GM12878 (cell line): ENCODE data around the gene MAFF. TPM values are rescaled to one million over a fixed set of nuclear protein-coding genes. Genes with fewer than 3 reads are reported as not detected.

Experiments
- ATAC-seq: fragments of 200-7000 bp; cut with Tn5 transposase; 3 replicates; pipeline ENCODE4 v1.9.1; 2020; ENCODE audit warnings: mild to moderate bottlenecking, moderate library complexity
- BruUV-seq: library from RNA; stranded (reverse); fragments of 400-500 nt; replicated peaks from 2 replicates; lab custom pipeline; 2021; lab: Mats Ljungman, UMichigan
- CTCF ChIA-PET: fragments of 300-600 bp; sonication (Branson Sonifier 250); formaldehyde crosslinking; extraction: SDS; loops from one replicate; lab custom pipeline; 2021; ENCODE audit warnings: inconsistent platforms; lab: Yijun Ruan, JAX
- POLR2A ChIA-PET: fragments of 350-600 bp; formaldehyde crosslinking; extraction: SDS; loops from one replicate; lab custom pipeline; 2021; ENCODE audit warnings: inconsistent platforms; lab: Charles Lee
- RAD21 ChIA-PET: fragments of 300-600 bp; sonication (Branson Sonifier 250); formaldehyde crosslinking; loops from one replicate; lab custom pipeline; 2023; ENCODE audit warnings: antibody characterized with exemption; ENCODE audit not compliant: unreplicated experiment; lab: Charles Lee
- SMC1A ChIA-PET: fragments of 300-600 bp; sonication (Branson Sonifier 250); formaldehyde crosslinking; loops from one replicate; lab custom pipeline; 2023; ENCODE audit not compliant: unreplicated experiment, uncharacterized antibody; lab: Charles Lee
- DNase-seq: peaks from one replicate; pipeline ENCODE4 v3.0.0-alpha.2; 2011; ENCODE audit warnings: low read depth, low spot score
- FAIRE-seq: peaks from 3 replicates; lab custom pipeline; 2011; peaks lifted over from hg19 to GRCh38; lab: Jason Lieb, UNC
- H2AFZ ChIP-seq: 2 replicates; pipeline ENCODE4 v1.6.0; 2011; ENCODE audit warnings: low read depth, low read length, control low read depth; ENCODE audit not compliant: control insufficient read depth
- H3K27ac ChIP-seq: 2 replicates; pipeline ENCODE4 v1.5.1; 2011; ENCODE audit warnings: control low read depth; ENCODE audit not compliant: control insufficient read depth, insufficient read depth
- H3K27me3 ChIP-seq, 2 experiments: replicated peaks in 1 of 2; 2 replicates each; pipeline versions ENCODE4 v1.6.0 to v1.6.1; 2011; ENCODE audit warnings: low read length in 1 of 2; ENCODE audit not compliant: control insufficient read depth in 2 of 2, insufficient read depth in 2 of 2
- H3K36me3 ChIP-seq, 2 experiments: 2 replicates each; pipeline ENCODE4 v1.5.1; 2011; ENCODE audit warnings: low read length in 1 of 2; ENCODE audit not compliant: control insufficient read depth in 2 of 2, insufficient read depth in 2 of 2
- H3K4me1 ChIP-seq: 2 replicates; pipeline ENCODE4 v1.6.1; 2011; ENCODE audit warnings: mild to moderate bottlenecking, low read length, moderate library complexity, mixed read lengths; ENCODE audit not compliant: control insufficient read depth, insufficient read depth
- H3K4me2 ChIP-seq: 2 replicates; pipeline ENCODE4 v1.6.0; 2011; ENCODE audit warnings: control low read depth; ENCODE audit not compliant: control insufficient read depth, insufficient read depth
- H3K4me3 ChIP-seq: fragments of 200-600 bp; sonication (generic); 2 replicates; pipeline ENCODE4 v1.5.1; 2016
- H3K79me2 ChIP-seq: 2 replicates; pipeline ENCODE4 v1.6.0; 2011; ENCODE audit warnings: low read length; ENCODE audit not compliant: control insufficient read depth, insufficient read depth
- H3K9ac ChIP-seq: 2 replicates; pipeline ENCODE4 v1.8.0; 2011; ENCODE audit warnings: low read length, control low read depth, mixed read lengths; ENCODE audit not compliant: control insufficient read depth, insufficient read depth
- H3K9me3 ChIP-seq: replicated peaks from 3 replicates; pipeline ENCODE4 v1.5.1; 2011; ENCODE audit warnings: mild to moderate bottlenecking, low read length; ENCODE audit not compliant: control insufficient read depth, insufficient read depth
- H4K20me1 ChIP-seq: 2 replicates; pipeline ENCODE4 v1.6.0; 2011; ENCODE audit not compliant: control insufficient read depth, insufficient read depth
- ATF2 ChIP-seq: IDR thresholded peaks from 2 replicates; pipeline ENCODE4 v1.6.1; 2012; ENCODE audit warnings: low read length, inconsistent platforms
- BCL3 ChIP-seq: IDR thresholded peaks from 2 replicates; pipeline ENCODE4 v1.6.1; 2011; ENCODE audit warnings: borderline replicate concordance, low read depth, mild to moderate bottlenecking, moderate library complexity, low read length; ENCODE audit not compliant: insufficient read depth, poor library complexity, severe bottlenecking
- CBX5 ChIP-seq: sonication (generic); IDR thresholded peaks from 2 replicates; pipeline ENCODE4 v1.6.1; 2016; ENCODE audit warnings: low read depth, moderate library complexity, mild to moderate bottlenecking, inconsistent platforms
- ESRRA ChIP-seq: IDR thresholded peaks from 2 replicates; pipeline ENCODE4 v1.6.1; 2012; ENCODE audit warnings: mild to moderate bottlenecking, low read length, improper control_type of control experiment
- ETV6 ChIP-seq, 2 experiments: fragments of 450-650 bp in 1 of 2; IDR thresholded peaks in 1 of 2; conservative IDR thresholded peaks in 1 of 2; 2 replicates each; pipeline ENCODE4 v1.6.1; 2014; ENCODE audit warnings: antibody characterized with exemption in 1 of 2, borderline replicate concordance in 1 of 2, low read depth in 1 of 2, mild to moderate bottlenecking in 1 of 2, moderate library complexity in 1 of 2
- KDM1A ChIP-seq: fragments of 200-600 bp; sonication (generic); IDR thresholded peaks from 2 replicates; pipeline ENCODE4 v1.6.1; 2016; ENCODE audit warnings: borderline replicate concordance
- MEF2B ChIP-seq: fragments of 450-650 bp; IDR thresholded peaks from 2 replicates; pipeline ENCODE4 v1.6.1; 2018; ENCODE audit warnings: mild to moderate bottlenecking, moderate library complexity; ENCODE audit not compliant: partially characterized antibody, poor library complexity, severe bottlenecking
- MTA3 ChIP-seq: IDR thresholded peaks from 2 replicates; pipeline ENCODE4 v1.6.1; 2012; ENCODE audit warnings: low read length, inconsistent platforms, borderline replicate concordance
- PML ChIP-seq: IDR thresholded peaks from 2 replicates; pipeline ENCODE4 v1.6.1; 2012; ENCODE audit warnings: low read length, inconsistent platforms
- POU2F2 ChIP-seq: IDR thresholded peaks from 3 replicates; pipeline ENCODE4 v1.6.1; 2011; ENCODE audit warnings: low read depth, mild to moderate bottlenecking, low read length, borderline replicate concordance
- RAD21 ChIP-seq: IDR thresholded peaks from 2 replicates; pipeline ENCODE4 v1.6.1; 2011; ENCODE audit warnings: mild to moderate bottlenecking, low read depth, low read length, moderate library complexity; ENCODE audit not compliant: insufficient read depth
- RBBP5 ChIP-seq: fragments of 200-600 bp; sonication (generic); conservative IDR thresholded peaks from 2 replicates; pipeline ENCODE4 v1.6.1; 2016
- SMARCA5 ChIP-seq: fragments of 450-650 bp; IDR thresholded peaks from 2 replicates; pipeline ENCODE4 v1.6.1; 2017; ENCODE audit warnings: mild to moderate bottlenecking
- TARDBP ChIP-seq: IDR thresholded peaks from 2 replicates; pipeline ENCODE4 v1.6.1; 2016; ENCODE audit warnings: borderline replicate concordance
- YY1 ChIP-seq: IDR thresholded peaks from 2 replicates; pipeline ENCODE4 v1.6.1; 2011; ENCODE audit warnings: low read depth, mild to moderate bottlenecking, low read length
- ZNF207 ChIP-seq: fragments of 450-650 bp; IDR thresholded peaks from 2 replicates; pipeline ENCODE4 v1.6.1; 2014; ENCODE audit warnings: antibody characterized with exemption, mild to moderate bottlenecking, borderline replicate concordance
- WGBS: methylation state at CpG from one replicate; pipeline ENCODE4 v1.1.6; 2016; ENCODE audit warnings: low lambda C conversion rate; ENCODE audit not compliant: insufficient replicate concordance, insufficient coverage; ENCODE audit errors: missing lambda C conversion rate; 5-methylcytosine and 5-hydroxymethylcytosine counted together
- in situ Hi-C: fragments of 300-500 bp; cut with MboI; formaldehyde crosslinking; loops from 9 replicates; pipeline ENCODE4 v1.14.3; 2018; ENCODE audit warnings: mixed read lengths
- intact Hi-C: fragments of 100-400 bp; cut with micrococcal nuclease; formaldehyde crosslinking; loops from one replicate; pipeline ENCODE4 v1.14.2; 2022; ENCODE audit not compliant: unreplicated experiment
- polyA plus RNA-seq, 11 experiments: library from polyadenylated mRNA; depleted of rRNA in 4 of 11; unstranded in 6 of 11; stranded (reverse) in 5 of 11; fragments of >200 nt; fragmentation: Nextera tagmentation in 4 of 11; fragmentation: Illumina TruSeq in 1 of 11; extraction: Ambion mirVana in 4 of 11; extraction: Trizol in 1 of 11; gene quantifications; 1 replicate in 1 of 11; 2 replicates in 10 of 11; pipeline versions ENCODE4 v1.2.1 to v1.2.3, GENCODE V29; 2011 to 2016; ENCODE audit warnings: inconsistent platforms in 2 of 11, missing spikeins in 2 of 11, low read depth in 1 of 11
- total RNA-seq, 4 experiments: library from RNA; depleted of rRNA in 3 of 4; stranded (reverse); fragments of >200 nt in 3 of 4; fragmentation: Illumina TruSeq in 1 of 4; extraction: Trizol in 1 of 4; gene quantifications; 2 replicates each; pipeline versions ENCODE4 v1.2.1 to v1.2.3, GENCODE V29; 2013 to 2021

Gene MAFF
- total and polyA plus RNA-seq, 10 of the 15 experiments (the other 5 are each of a cell fraction or from before 2014, with no cell fraction given): 0.22 to 2.3 (median 0.81) TPM; not detected in 1

GRCh38 chr22:38193580-38193979 lies 8.2 kb upstream of the MAFF start:
- RAD21 ChIA-PET: no interaction called here
- no peak overlapping the region for H3K4me2 ChIP-seq
- H3K36me3 ChIP-seq: no peaks in the 10 kb centered on the region
- H3K27ac ChIP-seq: no peak overlapping the region
- CTCF ChIA-PET: no interaction called here
- POLR2A ChIA-PET: interaction anchor here (1.2 to 2.9 kb wide), 2 partner anchors 12 to 22 kb away, joined by 3 to 13 read pairs; partner anchors contain the start of gene PLA2G6
- no peak overlapping the region for H3K4me3 ChIP-seq
- no peak for FAIRE-seq
- H3K79me2 ChIP-seq: no peaks in the 10 kb centered on the region
- no peaks in the 10 kb centered on the region for H3K27me3 ChIP-seq
- 32% methylated on average over 6 of the region's 6 CpGs for WGBS
- no peak overlapping the region for H2AFZ ChIP-seq
- intact Hi-C loops (no loop called here), in situ Hi-C loops (no loop called here)
- no TSS peak for BruUV-seq
- H3K4me1 ChIP-seq: peaks cover 9% of the 10 kb centered on the region
- TF ChIP-seq POU2F2: no peak
- no peak for TF ChIP-seq ATF2
- TF ChIP-seq PML: no peak
- no peak for TF ChIP-seq MEF2B
- TF ChIP-seq ESRRA: no peak
- no peak for TF ChIP-seq RAD21
- TF ChIP-seq SMARCA5: no peak
- no peak for TF ChIP-seq ETV6 (conservative IDR thresholded peaks at IDR 0.05 in 1 of 2, IDR thresholded peaks at IDR 0.05 in 1 of 2; ENCODE audit: borderline replicate concordance in 1 of 2, low read depth in 1 of 2)
- no peak for TF ChIP-seq ZNF207
- TF ChIP-seq CBX5: no peak
- TF ChIP-seq BCL3: no peak
- TF ChIP-seq YY1: no peak
- no peak for TF ChIP-seq TARDBP
- TF ChIP-seq KDM1A: no peak
- no peak for TF ChIP-seq RBBP5
- no peak for TF ChIP-seq MTA3
- ATAC-seq: no peak
- H3K9ac ChIP-seq: no peak overlapping the region
- no peaks in the 10 kb centered on the region for H4K20me1 ChIP-seq
- no peaks in the 10 kb centered on the region for H3K9me3 ChIP-seq
- SMC1A ChIA-PET: interaction anchor here (0.7 to 1.4 kb wide), 2 partner anchors 15 to 780 kb away, joined by 3 read pairs; no protein-coding TSS in a partner anchor
- no peak for DNase-seq
